GM12873 (cell line): Measurements from ENCODE around the gene RUNX1.

Experiments
- TF ChIP-seq, protein P1 (sequence below): IDR thresholded peaks from 2 replicates; pipeline ENCODE4 v1.5.1; 2012; ENCODE audit warnings: low read depth, mild to moderate bottlenecking, moderate library complexity, low read length, control low read depth; ENCODE audit not compliant: insufficient read depth; ENCODE audit errors: missing control alignments

The RUNX1 gene

DNA sequence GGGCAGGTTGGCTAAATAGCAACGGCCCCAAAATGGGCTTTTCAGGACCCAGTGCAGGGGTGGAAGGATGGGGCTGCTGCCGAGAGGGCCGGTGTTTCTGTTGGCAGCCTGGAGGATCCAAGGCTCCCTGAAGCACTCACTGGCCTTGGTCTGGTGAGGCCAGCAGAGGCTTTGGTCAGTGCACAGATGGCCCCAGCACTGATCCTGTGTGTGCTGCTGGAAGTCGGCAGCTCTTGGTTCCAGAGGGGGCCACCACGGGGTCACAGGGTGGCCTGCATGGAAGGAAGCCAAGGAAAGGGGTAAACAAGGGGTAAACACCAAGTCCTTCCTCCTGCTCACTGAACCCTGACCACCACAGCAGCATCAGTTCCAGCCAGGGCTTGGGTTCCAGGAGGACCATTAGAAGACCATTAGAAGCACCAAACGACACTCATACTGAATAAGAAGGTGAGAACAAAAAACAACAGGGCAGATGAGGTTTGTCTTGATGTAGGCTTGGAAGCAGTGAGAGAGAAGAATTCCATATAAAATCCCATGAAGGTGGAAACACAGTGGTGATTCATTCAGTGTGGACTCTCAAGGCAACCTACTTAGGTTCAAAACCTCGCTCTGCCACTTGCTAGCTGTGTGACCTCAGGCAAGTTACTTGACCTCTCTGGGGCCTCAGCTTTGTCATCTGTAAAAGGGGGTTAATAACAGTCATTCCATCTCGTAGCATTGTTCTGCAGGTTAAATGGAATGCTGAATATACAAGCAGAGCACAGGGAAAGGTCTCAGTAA lies 184.5 kb downstream of the RUNX1 start:
- TF ChIP-seq, protein P1, sequence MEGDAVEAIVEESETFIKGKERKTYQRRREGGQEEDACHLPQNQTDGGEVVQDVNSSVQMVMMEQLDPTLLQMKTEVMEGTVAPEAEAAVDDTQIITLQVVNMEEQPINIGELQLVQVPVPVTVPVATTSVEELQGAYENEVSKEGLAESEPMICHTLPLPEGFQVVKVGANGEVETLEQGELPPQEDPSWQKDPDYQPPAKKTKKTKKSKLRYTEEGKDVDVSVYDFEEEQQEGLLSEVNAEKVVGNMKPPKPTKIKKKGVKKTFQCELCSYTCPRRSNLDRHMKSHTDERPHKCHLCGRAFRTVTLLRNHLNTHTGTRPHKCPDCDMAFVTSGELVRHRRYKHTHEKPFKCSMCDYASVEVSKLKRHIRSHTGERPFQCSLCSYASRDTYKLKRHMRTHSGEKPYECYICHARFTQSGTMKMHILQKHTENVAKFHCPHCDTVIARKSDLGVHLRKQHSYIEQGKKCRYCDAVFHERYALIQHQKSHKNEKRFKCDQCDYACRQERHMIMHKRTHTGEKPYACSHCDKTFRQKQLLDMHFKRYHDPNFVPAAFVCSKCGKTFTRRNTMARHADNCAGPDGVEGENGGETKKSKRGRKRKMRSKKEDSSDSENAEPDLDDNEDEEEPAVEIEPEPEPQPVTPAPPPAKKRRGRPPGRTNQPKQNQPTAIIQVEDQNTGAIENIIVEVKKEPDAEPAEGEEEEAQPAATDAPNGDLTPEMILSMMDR, result no peak

DNA sequence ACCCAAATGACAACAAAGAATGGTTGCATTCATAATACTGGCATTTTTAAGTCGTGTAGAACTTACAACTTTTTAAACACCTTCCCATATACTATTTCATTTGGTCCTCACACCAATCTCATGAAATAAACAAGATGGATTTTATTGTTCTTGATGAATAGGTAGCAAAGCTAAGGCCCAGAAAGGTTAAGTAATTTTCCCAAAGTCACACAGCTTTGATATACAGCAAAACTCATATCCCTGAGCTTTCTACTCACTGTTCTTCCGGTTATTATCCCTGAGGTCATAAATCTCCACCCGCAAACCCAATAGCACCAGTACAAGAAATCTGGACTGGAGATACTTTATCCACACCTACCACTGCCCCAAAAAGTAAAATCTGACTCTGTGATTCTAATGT lies 186.2 kb downstream of the RUNX1 start:
- TF ChIP-seq, protein P1, result no peak

DNA sequence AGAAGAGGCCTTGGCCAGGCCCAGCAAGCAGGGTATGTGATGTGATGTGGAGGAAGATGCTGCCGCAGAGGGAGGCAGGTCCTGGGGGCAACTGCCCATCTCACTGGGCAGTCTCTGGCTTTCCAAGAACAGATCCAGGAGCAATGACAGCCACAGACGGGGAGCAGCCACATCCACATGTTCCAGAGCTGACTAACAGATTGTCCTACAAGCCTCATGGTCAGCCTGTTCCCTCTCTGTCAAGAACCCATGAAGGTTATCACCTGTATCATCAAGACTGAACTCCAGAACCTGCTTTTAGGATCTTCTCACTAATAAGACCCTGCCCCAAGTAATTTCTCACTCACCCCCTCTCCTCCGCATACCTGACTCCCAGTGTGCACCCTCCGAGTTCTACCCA lies 187.8 kb downstream of the RUNX1 start:
- TF ChIP-seq, protein P1, result no peak

DNA sequence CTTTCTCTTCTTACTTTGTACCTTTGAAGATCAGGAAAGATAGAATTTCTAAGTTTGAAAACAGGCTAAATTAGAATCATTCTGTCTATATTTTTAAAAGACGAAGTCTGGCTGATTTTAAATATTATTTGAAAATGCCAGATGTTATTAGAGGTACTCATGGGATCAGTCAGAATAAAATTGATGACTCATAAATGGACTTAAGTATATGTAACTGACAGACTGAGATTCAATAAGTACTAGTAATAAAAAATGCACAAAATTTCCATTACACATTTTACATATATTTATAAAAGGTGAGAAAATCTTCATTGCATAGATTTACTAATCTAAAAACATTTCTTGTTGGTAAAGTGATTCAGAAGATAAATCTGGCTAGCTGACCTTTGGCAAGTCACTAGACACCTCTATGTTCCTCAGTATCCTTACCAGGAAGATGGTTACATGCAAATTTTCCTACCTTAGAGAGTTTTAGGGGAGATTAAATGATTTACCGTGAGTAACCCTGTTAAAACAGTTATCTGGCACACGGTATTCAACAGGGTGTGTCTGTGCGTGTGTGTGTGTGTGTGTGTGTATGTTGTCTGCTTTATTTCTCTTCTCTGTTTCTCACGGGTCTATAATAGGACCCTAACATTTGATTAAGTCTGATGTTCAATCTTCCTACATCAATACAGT lies 189.0 kb downstream of the RUNX1 start:
- TF ChIP-seq, protein P1, result no peak

DNA sequence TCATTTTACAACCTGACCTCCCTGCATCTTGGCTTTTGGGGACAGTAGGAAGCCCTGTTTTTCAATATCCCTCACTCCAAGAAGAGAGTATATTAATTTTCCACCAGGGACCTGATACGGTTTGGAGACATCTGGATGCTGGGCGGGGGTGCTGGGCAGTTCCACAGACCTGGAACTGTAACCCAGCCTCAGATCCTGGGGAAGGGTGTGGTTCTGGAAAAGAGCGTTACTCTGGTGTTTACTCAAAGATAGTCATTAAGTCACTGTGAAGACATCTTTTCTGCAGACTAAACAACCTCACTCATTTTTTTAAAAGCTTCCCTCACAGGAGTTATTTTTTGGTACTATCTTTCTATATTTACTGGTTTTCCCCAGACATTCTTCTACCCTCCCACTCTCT lies 190.5 kb downstream of the RUNX1 start:
- TF ChIP-seq, protein P1, result no peak

DNA sequence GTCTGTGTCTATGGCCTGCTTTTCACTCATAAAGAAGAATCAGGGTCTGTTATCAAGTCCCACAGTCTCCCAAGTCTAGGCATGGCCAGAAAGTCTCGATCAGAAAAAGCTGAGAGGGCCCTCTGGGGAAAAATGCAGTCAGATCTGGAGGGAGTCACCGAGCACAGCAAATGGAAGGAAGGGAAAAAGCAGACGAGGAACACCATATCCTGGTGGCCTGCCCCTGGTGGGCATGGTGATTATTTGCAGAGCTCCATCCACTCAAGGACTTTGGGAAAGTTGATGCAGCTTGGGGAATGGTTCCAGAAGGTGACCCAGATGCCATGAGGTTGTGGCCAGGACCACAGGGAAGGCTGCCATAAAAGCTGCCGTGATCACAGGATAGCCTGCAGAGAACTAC lies 191.2 kb downstream of the RUNX1 start:
- TF ChIP-seq, protein P1, result peak; percentile 42

DNA sequence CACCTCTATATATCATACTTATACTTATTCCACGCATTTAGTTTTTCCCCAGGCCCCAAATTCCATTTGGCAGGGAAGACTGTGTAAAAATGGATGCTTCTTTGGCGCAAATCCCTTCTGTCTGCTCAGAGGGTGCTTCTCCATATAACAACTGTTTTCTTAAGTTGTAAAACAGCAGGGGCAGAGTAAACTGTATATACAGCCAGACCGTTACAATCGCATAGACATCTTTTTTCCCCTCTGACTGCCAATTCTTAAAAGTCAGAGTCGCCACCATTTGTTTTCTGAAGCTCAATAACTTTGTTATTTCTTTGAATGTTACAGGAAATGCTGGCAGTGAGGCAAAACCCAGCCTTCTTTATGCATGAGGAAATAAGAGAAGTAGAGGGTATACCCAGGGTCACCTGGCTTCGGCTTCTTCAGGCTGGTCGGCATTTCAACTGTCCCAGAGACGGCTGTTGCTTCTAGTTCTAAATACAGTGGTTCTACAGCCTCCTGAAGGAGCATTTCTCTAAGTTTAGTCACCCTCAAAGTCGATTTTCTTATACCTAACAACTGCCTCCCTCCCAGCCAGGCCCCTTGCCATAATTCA lies 191.9 kb downstream of the RUNX1 start:
- TF ChIP-seq, protein P1, result no peak
